Stimulated activated naive CD8-positive, alpha-beta T cell treated with anti-CD3 and anti-CD28 coated beads, Interleukin-15, amount 100 ng/mL, for 72 hours (primary cell): ENCODE measurements around the gene NDC1.

ENCODE experiments used
- ATAC-seq: fragments of 150-1000 bp; cut with Tn5 transposase; 2 replicates; pipeline ENCODE4 v1.10.0; 2021; ENCODE audit warnings: mild to moderate bottlenecking, moderate library complexity
- DNase-seq, 2 donors: peaks; one replicate each; pipeline ENCODE4 v3.0.0; 2021 to 2022
- H3K27ac Mint-ChIP-seq, 2 donors: one replicate each; pipeline ENCODE4 v1.8.0; 2022; ENCODE audit warnings: mild to moderate bottlenecking in 2 of 2, mixed read lengths in 2 of 2, moderate library complexity in 2 of 2
- H3K27me3 Mint-ChIP-seq: one replicate; pipeline ENCODE4 v1.8.0; 2022; ENCODE audit warnings: mixed read lengths
- H3K4me1 Mint-ChIP-seq: one replicate; pipeline ENCODE4 v1.8.0; 2022; ENCODE audit warnings: mild to moderate bottlenecking, mixed read lengths
- H3K4me3 Mint-ChIP-seq, 2 donors: one replicate each; pipeline ENCODE4 v1.8.0; 2022; ENCODE audit warnings: mild to moderate bottlenecking in 2 of 2, mixed read lengths in 2 of 2, moderate library complexity in 1 of 2
- H3K9me3 Mint-ChIP-seq, 2 donors: one replicate each; pipeline ENCODE4 v1.8.0; 2022; ENCODE audit warnings: mixed read lengths in 2 of 2

NDC1 gene

DNA sequence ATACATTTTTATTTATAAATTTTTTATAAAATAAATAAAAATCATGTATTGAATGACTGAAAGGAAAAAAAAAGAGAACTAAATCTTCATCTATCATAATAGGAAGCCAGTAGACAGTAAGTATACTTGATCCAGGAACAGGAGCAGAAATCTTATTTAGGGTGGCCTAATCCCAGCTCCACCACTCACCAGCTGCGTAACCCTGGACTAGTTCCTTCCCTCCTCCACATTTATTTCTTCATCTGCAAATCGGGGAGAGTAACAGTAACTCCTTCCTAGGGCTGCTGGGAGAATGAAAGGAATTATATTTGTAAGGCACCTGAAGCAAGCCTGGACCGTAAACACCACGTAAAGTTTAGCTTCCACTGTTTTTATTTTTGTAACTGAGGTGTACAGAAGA, 117.0 kb downstream of the NDC1 start:
- Mint-ChIP-seq H3K27ac (no peak overlapping the region), H3K27me3 (peaks cover 6% of the 10 kb centered on the region), H3K9me3 (no peaks in the 10 kb centered on the region), H3K4me1 (no peaks in the 10 kb centered on the region), H3K4me3 (no peak overlapping the region)
- no peak for DNase-seq
- no peak for ATAC-seq

DNA sequence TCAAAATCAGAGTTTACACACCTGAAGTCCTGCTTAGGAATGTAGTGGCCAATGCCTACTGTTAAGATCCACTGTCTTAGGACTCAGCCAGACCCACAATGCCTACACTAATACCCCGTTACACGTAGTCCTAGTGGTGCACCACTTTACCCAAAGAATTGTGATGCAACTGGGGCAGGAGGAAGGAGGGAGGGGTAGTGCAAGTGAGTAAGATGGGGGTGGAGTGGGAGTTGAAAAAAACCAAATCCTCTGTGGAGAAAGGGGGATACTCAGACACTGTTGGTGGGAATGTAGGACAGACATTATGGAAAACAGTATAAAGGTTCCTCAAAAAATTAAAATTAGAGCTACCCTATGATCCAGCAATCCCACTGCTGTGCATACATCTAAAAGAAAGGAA, 118.6 kb downstream of the NDC1 start:
- Mint-ChIP-seq H3K4me1 (no peaks in the 10 kb centered on the region), H3K27ac (no peak overlapping the region), H3K4me3 (no peak overlapping the region), H3K9me3 (no peaks in the 10 kb centered on the region), H3K27me3 (peaks cover 6% of the 10 kb centered on the region)
- ATAC-seq (no peak), DNase-seq (no peak)

GRCh38 chr1:53718443-53718842, 119.7 kb downstream of the NDC1 start:
- DNase-seq (no peak), ATAC-seq (no peak)
- Mint-ChIP-seq H3K9me3 (no peaks in the 10 kb centered on the region), H3K27me3 (peaks cover 6% of the 10 kb centered on the region), H3K4me3 (no peak overlapping the region), H3K4me1 (no peaks in the 10 kb centered on the region), H3K27ac (no peak overlapping the region)

DNA sequence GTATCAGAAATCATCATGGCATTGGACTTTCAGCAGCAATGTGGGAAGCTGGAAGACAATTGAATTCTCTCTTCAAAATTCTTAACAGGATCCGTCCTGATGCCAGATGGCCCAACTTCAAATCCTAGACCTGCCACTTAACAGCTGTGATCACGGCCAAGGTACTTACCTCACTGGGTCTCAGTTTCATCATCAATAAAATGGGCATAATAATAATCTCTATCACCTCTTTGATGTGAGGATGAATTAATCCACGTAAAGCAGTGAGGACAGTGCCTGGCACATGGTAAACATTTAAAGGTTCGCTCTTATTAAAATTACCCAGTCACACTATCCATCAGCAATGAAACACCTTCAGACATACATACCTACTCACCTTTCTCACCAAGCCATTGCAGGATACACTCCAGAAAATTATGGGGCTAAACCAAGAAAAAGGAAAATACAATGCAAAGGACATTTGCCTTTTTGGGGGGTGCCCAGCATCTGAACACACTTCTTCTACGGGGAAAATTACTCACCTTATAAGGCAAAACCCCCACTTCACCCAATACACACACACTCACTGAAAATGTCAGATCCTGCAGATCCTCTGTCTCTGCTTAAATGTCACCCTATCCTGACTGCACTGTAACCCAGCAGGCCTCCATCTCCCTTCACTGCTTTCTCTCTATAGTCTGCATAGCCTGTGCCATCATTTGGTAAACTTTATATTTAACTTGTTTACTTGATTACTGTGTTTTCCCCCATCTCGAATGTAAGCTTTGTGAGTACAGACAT, 120.9 kb downstream of the NDC1 start:
- Mint-ChIP-seq H3K9me3 (peaks cover 0 to 5% of the 10 kb centered on the region in 2 donors), H3K27ac (no peak overlapping the region), H3K4me3 (no peak overlapping the region), H3K4me1 (no peaks in the 10 kb centered on the region), H3K27me3 (peaks cover 6% of the 10 kb centered on the region)
- DNase-seq = no peak
- no peak for ATAC-seq

DNA sequence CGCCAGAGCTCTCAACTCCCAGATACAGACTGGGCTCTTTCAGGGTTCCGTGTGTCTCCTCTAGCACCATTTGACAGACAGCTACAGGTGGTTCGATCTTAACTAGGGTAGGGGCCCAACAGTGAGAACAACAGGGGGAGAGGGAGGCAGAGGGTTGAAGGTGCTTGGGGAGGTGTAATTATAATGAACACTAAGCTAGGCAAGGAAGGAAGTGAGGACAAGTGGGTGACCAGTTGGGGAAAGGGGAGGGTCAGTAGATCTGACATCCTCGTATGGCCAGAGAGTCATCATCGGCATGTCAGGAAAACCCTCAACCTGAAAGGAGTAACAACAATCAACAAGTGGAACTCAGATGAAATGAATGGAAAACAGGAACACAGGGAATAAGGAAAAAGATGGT, 121.9 kb downstream of the NDC1 start:
- DNase-seq (no peak), ATAC-seq (no peak)
- Mint-ChIP-seq H3K4me3 (no peak overlapping the region), H3K27ac (no peak overlapping the region), H3K9me3 (peaks cover 0 to 5% of the 10 kb centered on the region in 2 donors), H3K27me3 (peaks cover 6% of the 10 kb centered on the region), H3K4me1 (no peaks in the 10 kb centered on the region)

- H3K27ac Mint-ChIP-seq = no peak overlapping the region
- peaks cover 6% of the 10 kb centered on the region for H3K27me3 Mint-ChIP-seq
- DNase-seq (no peak), ATAC-seq (no peak)
- no peaks in the 10 kb centered on the region for H3K4me1 Mint-ChIP-seq
- H3K4me3 Mint-ChIP-seq = no peak overlapping the region
- H3K9me3 Mint-ChIP-seq = peaks cover 0 to 5% of the 10 kb centered on the region in 2 donors
Measured at GRCh38 chr1:53715478-53715877, 122.6 kb downstream of the NDC1 start.
